Fibroblast of lung (primary cell): ENCODE measurements around the gene HK2. TPM values are rescaled to one million over a fixed set of nuclear protein-coding genes. Genes with fewer than 3 reads are reported as not detected.
A peak's percentile ranks its signal among the peaks of the same experiment; 100 is the strongest.

Experiments used
- DNase-seq, 2 donors: peaks; one replicate each; pipeline versions ENCODE4 v3.0.0 to v3.0.0-alpha.2; 2010; ENCODE audit warnings: low read depth in 2 of 2
- H2AFZ ChIP-seq: 2 replicates; pipeline ENCODE4 v1.5.1; 2012; ENCODE audit warnings: low read length, control low read depth, inconsistent platforms
- H3K27ac ChIP-seq: 2 replicates; pipeline ENCODE4 v1.5.1; 2011; ENCODE audit warnings: low read length, control low read depth; ENCODE audit not compliant: insufficient read depth
- H3K27me3 ChIP-seq: 2 replicates; pipeline ENCODE4 v1.5.1; 2011; ENCODE audit warnings: mild to moderate bottlenecking, low read length; ENCODE audit not compliant: control insufficient read depth, insufficient read depth
- H3K36me3 ChIP-seq: 2 replicates; pipeline ENCODE4 v1.5.1; 2011; ENCODE audit warnings: low read length; ENCODE audit not compliant: control insufficient read depth, insufficient read depth
- H3K4me1 ChIP-seq: 2 replicates; pipeline ENCODE4 v1.5.1; 2011; ENCODE audit warnings: low read length; ENCODE audit not compliant: control insufficient read depth, insufficient read depth; ENCODE audit errors: extremely low read depth
- H3K4me2 ChIP-seq: 2 replicates; pipeline ENCODE4 v1.5.1; 2011; ENCODE audit warnings: low read length, control low read depth; ENCODE audit not compliant: insufficient read depth; ENCODE audit errors: extremely low read depth
- H3K4me3 ChIP-seq, 4 experiments: fragments of 200-600 bp in 1 of 4; sonication (generic) in 1 of 4; replicated peaks in 1 of 4; 2 replicates each; pipeline ENCODE4 v1.5.1; 2011 to 2016; ENCODE audit warnings: low read length in 4 of 4, low read depth in 3 of 4, mild to moderate bottlenecking in 3 of 4, control low read depth in 2 of 4, inconsistent platforms in 1 of 4, mixed read lengths in 1 of 4; ENCODE audit not compliant: insufficient read depth in 1 of 4; ENCODE audit errors: control extremely low read depth in 1 of 4
- H3K79me2 ChIP-seq: 2 replicates; pipeline ENCODE4 v1.5.1; 2012; ENCODE audit warnings: mild to moderate bottlenecking, low read length, inconsistent platforms; ENCODE audit not compliant: control insufficient read depth, insufficient read depth
- H3K9ac ChIP-seq: 2 replicates; pipeline ENCODE4 v1.5.1; 2011; ENCODE audit warnings: mild to moderate bottlenecking, low read length, control low read depth; ENCODE audit not compliant: insufficient read depth
- H3K9me3 ChIP-seq: 2 replicates; pipeline ENCODE4 v1.5.1; 2012; ENCODE audit warnings: low read depth, low read length; ENCODE audit not compliant: control insufficient read depth, insufficient read depth
- H4K20me1 ChIP-seq: 2 replicates; pipeline ENCODE4 v1.5.1; 2011; ENCODE audit warnings: low read length; ENCODE audit not compliant: control insufficient read depth, insufficient read depth; ENCODE audit errors: extremely low read depth
- CTCF ChIP-seq, 2 donors: IDR thresholded peaks in 1 of 2; conservative IDR thresholded peaks in 1 of 2; 1 replicate in 1 of 2; 2 replicates in 1 of 2; pipeline ENCODE4 v1.5.1; 2011 to 2012; ENCODE audit warnings: low read length in 2 of 2, control low read depth in 1 of 2, inconsistent platforms in 1 of 2, low read depth in 1 of 2, mild to moderate bottlenecking in 1 of 2
- EZH2 ChIP-seq: IDR thresholded peaks from 2 replicates; pipeline ENCODE4 v1.5.1; 2012; ENCODE audit warnings: low read length, control low read depth, mild to moderate bottlenecking; ENCODE audit errors: missing control alignments
- polyA plus RNA-seq, 2 donors: library from polyadenylated mRNA; depleted of rRNA in 1 of 2; stranded (reverse) in 1 of 2; unstranded in 1 of 2; fragments of >200 nt; gene quantifications; 2 replicates each; pipeline ENCODE4 v1.2.1, GENCODE V29; 2011 to 2012; ENCODE audit warnings: missing spikeins in 1 of 2
- total RNA-seq: library from RNA; depleted of rRNA; stranded (reverse); fragments of >200 nt; gene quantifications from 2 replicates; pipeline ENCODE4 v1.2.1, GENCODE V29; 2014

The HK2 gene
- total and polyA plus RNA-seq, 2 donors (not counting 1 experiment from before 2014, with no cell fraction given) = 15.7 to 19.3 TPM

- H3K79me2 ChIP-seq = no peaks in the 10 kb centered on the region
- H3K4me2 ChIP-seq = no peak overlapping the region
- no peaks in the 10 kb centered on the region for H4K20me1 ChIP-seq
- H3K27me3 ChIP-seq = no peaks in the 10 kb centered on the region
- no peak overlapping the region for H2AFZ ChIP-seq
- H3K27ac ChIP-seq = no peak overlapping the region
- H3K4me3 ChIP-seq = no peak overlapping the region
- DNase-seq = no peak
- H3K9ac ChIP-seq = no peak overlapping the region
- H3K36me3 ChIP-seq = no peaks in the 10 kb centered on the region
- H3K4me1 ChIP-seq = no peaks in the 10 kb centered on the region
- no peaks in the 10 kb centered on the region for H3K9me3 ChIP-seq
- TF ChIP-seq EZH2 (no peak), CTCF (conservative IDR thresholded peaks at IDR 0.05 in 1 of 2, IDR thresholded peaks at IDR 0.05 in 1 of 2; ENCODE audit: low read depth in 1 of 2, low read length in 2 of 2) (no peak)
Observed at GRCh38 chr2:74931940-74932339, 98.0 kb downstream of the HK2 start.

GRCh38 chr2:74935975-74936391 is 102.1 kb downstream of the HK2 start:
- TF ChIP-seq EZH2 (no peak), CTCF (conservative IDR thresholded peaks at IDR 0.05 in 1 of 2, IDR thresholded peaks at IDR 0.05 in 1 of 2; ENCODE audit: low read depth in 1 of 2, low read length in 2 of 2) (no peak)
- Histone ChIP-seq H3K4me2 (no peak overlapping the region), H3K27ac (no peak overlapping the region), H3K4me1 (no peaks in the 10 kb centered on the region), H4K20me1 (no peaks in the 10 kb centered on the region), H3K27me3 (no peaks in the 10 kb centered on the region), H3K4me3 (no peak overlapping the region), H3K9me3 (no peaks in the 10 kb centered on the region), H3K36me3 (no peaks in the 10 kb centered on the region), H3K79me2 (no peaks in the 10 kb centered on the region), H2AFZ (no peak overlapping the region), H3K9ac (no peak overlapping the region)
- peak in 1 of 2 donors; percentile 56 for DNase-seq

GRCh38 chr2:74937221-74937880 is 103.4 kb downstream of the HK2 start:
- DNase-seq = no peak
- no peak for TF ChIP-seq CTCF (conservative IDR thresholded peaks at IDR 0.05 in 1 of 2, IDR thresholded peaks at IDR 0.05 in 1 of 2; ENCODE audit: low read depth in 1 of 2, low read length in 2 of 2)
- TF ChIP-seq EZH2 = no peak
- H2AFZ ChIP-seq = no peak overlapping the region
- no peak overlapping the region for H3K4me3 ChIP-seq
- H3K79me2 ChIP-seq = no peaks in the 10 kb centered on the region
- no peaks in the 10 kb centered on the region for H3K36me3 ChIP-seq
- no peak overlapping the region for H3K27ac ChIP-seq
- no peak overlapping the region for H3K9ac ChIP-seq
- no peaks in the 10 kb centered on the region for H3K27me3 ChIP-seq
- no peaks in the 10 kb centered on the region for H3K9me3 ChIP-seq
- H3K4me2 ChIP-seq = no peak overlapping the region
- no peaks in the 10 kb centered on the region for H3K4me1 ChIP-seq
- no peaks in the 10 kb centered on the region for H4K20me1 ChIP-seq
